MV-4-11 (cell line): ENCODE data around the gene TAF11L13.

Experiments
- DNase-seq: peaks from one replicate; lab custom pipeline; 2025; lab: John Stamatoyannopoulos, UW

Gene TAF11L13

GRCh38 chr5:17679597-17680203 lies 47.8 kb downstream of the TAF11L13 start:
- peak; percentile 38 for DNase-seq

DNA sequence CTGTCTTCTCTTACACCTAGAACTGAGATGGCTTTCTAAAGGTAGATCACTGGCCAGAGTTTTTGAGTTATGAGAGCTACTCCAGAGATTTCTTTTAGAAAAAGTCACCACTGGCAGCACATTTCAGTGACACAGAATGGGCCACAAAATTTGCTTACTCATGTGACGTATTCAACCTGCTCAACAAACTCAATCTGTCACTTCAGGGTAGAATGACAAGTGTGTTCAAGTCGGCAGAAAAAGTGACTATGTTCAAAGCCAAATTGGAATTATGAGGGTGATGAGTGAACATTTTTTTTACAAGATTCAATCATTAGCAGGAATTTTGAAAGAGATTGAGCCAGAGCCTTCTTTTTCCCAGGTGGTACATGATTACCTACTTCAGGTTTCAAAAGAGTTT lies 48.8 kb downstream of the TAF11L13 start:
- no peak for DNase-seq
